Adrenal gland (tissue), 5 donors: ENCODE results near the gene FAIM.

ENCODE experiments used
- POLR2A ChIP-seq, 2 donors: fragments of 450-650 bp; IDR thresholded peaks; one replicate each; pipeline ENCODE4 v1.6.1; 2017; ENCODE audit warnings: antibody characterized with exemption in 2 of 2, mild to moderate bottlenecking in 2 of 2, moderate library complexity in 1 of 2
- TF ChIP-seq, protein P1 (sequence below), 6 experiments: fragments of 450-650 bp in 4 of 6; fragments of 200-600 bp in 2 of 6; sonication (generic) in 1 of 6; IDR thresholded peaks; 1 replicate in 5 of 6; 2 replicates in 1 of 6; pipeline versions ENCODE4 v1.5.1 to v1.8.0; 2016 to 2021; ENCODE audit warnings: antibody characterized with exemption in 6 of 6, mild to moderate bottlenecking in 2 of 6, moderate library complexity in 1 of 6
- donor health status: DM: no; HTN: no; CAD: no.

DNA sequence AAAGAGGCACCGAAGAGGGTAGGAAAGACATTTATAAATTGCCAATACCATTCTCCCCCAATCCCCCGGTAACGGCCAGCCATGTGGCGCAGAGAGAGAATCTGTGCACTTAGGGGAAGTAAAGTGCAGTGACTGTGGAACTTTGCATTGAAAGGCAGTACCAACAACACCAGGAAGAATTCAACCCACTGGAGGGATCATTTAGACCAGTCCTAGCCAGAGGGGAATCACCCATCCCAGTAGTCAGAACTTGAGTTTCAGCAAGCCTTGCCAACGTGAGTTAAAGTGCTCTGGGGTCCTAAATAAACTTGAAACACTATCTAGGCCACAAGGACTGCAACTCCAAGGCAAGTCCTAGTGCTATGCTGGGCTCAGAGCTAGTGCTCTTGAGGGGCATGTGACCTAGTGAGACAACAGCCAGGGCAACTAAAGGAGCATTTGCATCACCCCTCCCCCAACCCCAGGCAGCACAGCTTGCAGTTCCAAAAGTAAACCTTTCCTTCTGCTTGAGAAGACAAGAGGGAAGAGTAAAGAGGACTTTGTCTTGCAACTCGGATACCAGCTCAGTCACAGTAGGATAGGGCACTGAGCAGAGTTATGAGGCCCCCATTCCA lies 29.5 kb upstream of the FAIM start:
- TF ChIP-seq, protein P1, sequence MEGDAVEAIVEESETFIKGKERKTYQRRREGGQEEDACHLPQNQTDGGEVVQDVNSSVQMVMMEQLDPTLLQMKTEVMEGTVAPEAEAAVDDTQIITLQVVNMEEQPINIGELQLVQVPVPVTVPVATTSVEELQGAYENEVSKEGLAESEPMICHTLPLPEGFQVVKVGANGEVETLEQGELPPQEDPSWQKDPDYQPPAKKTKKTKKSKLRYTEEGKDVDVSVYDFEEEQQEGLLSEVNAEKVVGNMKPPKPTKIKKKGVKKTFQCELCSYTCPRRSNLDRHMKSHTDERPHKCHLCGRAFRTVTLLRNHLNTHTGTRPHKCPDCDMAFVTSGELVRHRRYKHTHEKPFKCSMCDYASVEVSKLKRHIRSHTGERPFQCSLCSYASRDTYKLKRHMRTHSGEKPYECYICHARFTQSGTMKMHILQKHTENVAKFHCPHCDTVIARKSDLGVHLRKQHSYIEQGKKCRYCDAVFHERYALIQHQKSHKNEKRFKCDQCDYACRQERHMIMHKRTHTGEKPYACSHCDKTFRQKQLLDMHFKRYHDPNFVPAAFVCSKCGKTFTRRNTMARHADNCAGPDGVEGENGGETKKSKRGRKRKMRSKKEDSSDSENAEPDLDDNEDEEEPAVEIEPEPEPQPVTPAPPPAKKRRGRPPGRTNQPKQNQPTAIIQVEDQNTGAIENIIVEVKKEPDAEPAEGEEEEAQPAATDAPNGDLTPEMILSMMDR (IDR thresholded peaks at IDR 0.05), result no peak
- no peak for TF ChIP-seq POLR2A (IDR thresholded peaks at IDR 0.05)
